Brain pericyte (primary cell): ENCODE measurements around the gene CRY2.

ENCODE experiments used
- DNase-seq: peaks from one replicate; pipeline ENCODE4 v3.0.0-alpha.2; 2012; ENCODE audit warnings: low read depth, low spot score

The CRY2 gene

DNA sequence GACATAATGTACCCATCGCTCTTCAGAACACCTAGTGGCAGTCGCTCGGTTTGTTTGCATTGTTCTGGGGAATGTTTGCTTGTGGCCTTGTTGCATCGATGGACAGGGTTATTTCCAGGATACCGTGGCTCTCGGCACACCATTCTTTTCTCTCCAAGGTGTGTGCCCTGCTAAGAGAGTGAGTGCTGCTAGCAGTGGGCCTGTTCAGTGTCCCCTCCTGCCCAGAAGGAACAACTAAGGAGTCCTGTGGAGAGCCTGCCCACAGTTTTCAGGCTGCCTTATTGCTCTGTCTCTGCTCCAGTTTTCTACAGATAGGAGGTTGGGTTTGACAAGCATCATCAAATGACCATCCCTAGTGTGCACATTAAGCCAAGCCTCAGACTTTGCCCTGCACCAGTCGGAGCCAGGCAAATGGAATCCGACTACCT, 1.4 kb downstream of the CRY2 start:
- no peak for DNase-seq

DNA sequence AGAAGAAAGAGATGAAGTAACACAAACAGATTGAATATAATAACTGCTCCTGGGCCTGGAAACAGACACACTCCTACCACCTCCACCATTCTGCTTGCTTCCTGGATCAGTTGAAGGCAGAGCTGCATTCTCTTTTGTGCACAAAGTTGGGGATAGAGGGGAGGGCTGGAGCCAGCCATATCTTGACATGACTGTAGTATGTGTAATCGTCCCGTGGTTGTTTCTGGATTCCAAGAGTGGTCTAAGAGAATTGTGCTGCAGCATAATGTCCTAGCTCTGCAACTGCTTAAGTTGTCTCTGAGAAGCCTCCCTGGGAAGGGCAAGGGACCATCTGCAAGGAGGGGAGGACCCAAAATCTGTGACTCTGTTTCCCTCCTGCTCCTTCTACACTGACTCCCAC, 3.2 kb downstream of the CRY2 start:
- no peak for DNase-seq

DNA sequence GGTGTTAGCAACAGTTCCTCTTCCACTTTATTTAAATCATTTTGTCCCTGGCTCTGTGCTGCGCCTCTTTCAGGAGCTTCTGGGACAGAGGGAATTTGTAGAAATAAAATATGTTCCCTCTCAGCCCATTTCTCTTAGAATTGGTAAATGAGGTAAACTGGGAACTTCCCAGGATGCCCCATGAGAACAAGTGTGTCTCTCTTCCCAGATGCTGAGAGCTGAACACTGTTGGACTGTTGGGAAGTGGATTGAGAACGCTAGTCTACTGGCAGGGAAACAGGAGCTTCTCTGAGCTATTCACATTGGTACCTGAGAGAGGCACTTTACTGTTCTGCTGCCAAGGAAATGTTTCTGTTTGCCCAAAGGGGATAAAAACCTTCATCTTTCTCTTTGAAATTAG, 4.0 kb downstream of the CRY2 start:
- no peak for DNase-seq

DNA sequence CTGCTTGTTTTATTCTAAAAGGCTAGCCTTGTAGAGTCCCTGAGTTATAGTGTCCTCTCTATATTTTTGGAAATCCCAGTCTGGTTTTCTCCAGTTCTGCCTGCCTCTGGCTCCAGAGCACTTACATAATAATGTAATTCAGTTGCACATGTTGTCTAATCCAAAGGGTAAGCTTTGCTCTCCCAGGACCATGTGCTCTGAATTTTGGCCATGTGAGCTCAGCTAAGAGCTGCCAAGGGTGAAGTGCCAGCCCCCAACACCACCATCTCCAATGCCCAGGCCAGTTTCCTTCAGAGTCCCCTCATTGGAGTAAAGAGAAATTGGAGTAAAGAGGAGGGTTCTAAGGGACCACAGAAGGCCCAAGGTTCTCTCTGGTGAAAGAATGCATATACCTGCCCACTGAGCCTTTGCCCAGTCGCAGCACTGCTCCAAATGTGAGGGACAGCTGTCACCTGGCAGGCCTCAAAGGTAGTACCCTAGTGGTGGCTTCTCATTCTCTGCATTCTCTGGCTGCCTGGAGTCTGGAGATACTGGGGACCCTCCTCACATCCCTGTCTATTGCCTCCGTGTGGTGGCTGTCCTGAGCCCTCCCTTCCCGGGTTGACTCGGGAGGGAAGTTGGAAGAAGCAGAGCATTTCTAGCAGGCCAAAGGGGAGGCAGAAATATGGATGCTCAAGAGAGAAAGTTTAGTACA, 4.9 kb downstream of the CRY2 start:
- DNase-seq = no peak

DNA sequence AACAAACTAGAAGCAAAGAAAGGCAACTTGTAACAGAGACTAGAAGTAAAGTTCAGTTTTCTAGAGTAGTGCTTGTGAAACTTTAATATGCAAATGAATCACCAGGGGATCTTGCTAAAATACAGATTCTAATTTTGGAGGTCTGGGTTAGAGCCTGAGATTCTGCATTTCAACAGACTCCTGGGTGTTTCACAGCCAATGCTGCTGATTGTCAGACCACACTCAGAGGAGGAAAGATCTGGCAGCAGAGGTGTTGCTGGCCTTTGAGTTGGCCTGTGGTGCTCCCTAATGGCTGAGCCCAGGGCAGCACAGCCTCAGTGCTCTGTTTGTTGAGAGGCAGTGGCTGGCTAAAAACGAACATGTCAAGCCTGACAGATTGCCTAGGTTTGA, 5.4 kb downstream of the CRY2 start:
- DNase-seq = no peak

DNA sequence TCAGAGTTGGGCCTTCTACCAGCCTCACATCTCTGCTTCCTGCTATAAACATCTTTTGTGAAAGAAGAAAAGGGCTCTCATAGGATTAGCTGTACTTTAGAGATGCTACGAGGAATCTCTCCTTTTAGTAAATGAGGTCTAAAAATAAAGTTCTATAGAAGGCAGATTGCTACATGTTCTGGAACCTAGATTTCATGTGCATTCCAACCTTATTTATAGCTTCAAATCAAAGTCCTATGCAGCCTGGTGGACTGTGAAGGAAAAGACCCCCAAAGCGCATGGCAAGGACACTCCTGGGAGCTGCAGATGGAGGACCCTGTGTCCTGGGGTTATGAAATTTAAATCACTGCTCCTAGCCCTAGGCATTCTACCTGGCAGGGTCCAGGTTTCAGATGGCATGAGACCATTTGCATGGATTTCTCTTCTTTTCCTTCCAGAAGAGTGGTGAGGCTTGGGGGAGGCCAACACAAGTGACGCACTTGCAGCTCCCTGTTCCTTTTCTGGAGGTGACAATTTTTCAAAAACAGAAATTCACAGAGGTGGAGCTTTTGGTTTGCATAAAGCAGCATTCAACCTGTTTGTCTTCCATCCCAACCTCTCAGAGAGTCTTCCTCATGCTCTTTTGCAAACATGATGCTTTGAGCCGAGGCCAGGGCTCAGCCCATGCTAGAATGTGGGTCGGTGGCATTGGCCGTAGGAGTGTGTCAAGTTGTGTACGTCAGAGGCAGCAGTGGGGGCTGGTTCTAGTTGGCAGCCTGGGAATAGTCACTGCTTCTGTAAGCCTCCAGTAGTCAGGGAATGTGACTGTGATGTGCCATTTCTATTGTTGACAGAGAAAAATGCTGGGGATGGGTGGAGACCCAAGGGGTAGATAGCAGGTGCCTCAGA, 6.3 kb downstream of the CRY2 start:
- no peak for DNase-seq

DNA sequence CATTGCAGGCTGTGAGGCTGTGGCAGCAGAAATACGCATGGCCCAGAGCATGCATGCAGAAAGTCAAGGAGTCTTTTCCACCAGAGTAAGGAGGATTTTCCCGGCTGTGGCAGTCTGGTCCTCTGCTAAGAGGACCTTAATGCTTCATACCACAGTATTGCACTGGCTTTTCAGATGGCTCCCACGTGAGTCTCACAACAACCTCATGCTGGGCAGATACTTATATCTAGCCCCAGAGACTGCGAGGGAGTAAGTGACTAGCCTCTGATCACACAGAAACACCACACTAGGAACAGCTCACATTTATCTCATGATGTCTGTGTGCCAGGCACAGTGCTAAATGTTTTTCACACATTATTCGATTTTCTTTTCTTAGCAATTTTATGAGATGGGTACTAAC, 8.0 kb downstream of the CRY2 start:
- no peak for DNase-seq

DNA sequence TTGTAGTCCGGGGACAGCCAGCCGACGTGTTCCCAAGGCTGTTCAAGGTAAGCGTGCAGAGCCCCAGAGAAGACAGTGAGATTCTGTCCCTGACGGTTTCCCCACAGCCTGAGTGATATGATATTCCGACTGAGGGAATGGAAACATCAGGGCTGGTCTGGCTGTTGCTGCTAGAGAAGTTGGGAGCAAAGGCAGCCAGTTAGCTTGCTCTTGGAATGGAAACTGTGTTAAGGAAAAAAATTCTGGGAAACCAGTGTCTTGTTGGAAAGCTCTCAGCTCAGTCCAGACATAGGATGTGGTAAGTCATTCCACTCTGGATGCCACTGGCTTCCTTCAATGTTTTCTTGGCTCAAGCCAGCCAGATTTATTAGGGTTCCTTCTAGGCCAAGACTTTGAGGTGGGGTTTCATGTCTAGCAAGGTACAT, 8.8 kb downstream of the CRY2 start:
- no peak for DNase-seq

DNA sequence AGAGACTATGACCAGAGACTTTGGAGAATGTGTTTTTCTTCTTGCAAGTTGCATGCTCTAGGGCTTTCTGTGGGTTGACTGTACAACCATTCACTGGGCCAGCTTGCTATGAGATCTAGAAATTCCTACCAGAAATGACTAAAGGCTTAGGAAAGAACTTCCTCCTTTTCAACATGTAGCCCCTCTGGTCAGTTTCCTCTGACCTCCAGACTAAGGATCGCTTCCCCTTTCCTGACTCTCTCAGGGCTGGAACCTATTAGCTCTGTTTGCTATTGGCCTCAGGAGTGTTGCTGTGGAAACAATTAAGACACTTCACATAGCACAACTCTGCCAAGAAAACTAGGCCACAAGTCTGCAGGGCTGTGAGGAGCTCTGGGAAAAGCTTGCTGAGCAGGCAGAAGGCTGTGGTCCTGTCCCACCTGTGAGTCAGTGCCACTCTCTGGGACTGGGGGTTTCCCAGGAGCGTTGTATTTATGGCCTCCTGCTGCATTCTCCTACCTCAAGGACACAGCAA, 10.7 kb downstream of the CRY2 start:
- DNase-seq = no peak

DNA sequence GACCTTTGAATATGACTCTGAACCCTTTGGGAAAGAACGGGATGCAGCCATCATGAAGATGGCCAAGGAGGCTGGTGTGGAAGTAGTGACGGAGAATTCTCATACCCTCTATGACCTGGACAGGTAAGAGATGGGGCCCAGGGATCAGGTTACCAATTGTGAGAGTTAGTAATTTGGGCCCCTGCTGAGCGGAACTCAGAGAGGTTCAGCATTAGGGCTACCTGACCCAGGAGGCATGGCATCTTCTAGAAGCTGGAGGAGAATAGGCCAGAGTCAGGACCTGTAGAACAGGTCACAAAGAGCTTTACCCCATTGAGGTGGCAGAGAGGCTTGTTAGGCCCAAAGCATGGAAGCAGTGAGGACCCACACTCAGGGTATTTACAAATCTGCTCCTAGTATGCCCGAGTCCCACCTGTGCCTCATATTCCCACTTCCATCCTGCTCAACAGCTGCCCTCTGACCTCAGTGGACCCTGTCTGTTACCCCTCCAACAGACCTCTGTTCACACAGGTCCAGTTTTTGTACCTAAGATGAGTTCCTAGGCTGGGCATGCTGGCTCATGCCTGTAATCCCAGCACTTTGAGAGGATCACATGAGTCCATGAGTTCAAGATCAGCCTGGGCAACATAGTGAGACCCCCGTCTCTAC, 11.6 kb downstream of the CRY2 start:
- DNase-seq = no peak

DNA sequence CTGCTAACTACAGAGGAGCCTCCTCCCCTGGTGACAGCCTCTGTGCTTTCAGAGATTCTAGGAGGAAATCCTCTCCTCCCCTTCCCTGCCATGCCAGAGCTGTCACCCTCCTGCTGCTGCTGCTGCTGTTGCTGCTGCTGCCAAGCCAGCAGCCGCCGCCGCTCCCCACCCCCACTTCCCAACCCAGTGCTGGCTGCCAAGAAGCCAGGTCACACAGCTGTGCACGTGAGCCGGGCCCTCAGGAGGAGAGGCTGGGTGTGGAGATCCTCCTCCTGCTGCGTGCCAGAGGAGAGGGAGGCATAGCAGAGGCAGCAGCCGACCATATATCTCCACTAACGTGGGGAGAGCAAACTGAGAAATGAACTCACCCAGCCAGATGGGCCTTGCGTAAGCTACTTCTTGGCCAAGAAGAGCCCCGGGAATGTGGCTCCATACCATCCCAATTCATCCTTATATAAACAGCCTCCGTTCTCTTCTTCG, 12.4 kb downstream of the CRY2 start:
- DNase-seq = peak; percentile 97

DNA sequence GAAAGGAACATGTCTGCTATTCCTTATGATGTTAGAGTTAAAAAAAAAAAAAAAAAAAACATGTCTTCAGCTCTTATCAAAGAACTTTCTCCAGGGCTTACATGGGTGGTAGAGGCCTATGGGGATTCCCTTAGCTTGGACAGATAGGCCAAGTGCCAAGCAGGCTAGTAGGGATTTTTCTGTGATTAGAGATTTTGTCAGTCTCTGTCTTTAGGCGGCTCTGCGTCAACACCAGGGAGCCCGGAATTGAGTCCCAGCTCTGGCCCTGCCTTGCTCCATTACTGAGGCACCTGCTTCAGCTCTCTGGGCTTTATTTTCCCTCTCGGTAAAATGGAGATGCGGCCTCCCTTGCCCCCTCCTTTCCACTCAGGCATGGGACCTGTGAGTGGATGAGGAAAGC, 13.1 kb downstream of the CRY2 start:
- no peak for DNase-seq

DNA sequence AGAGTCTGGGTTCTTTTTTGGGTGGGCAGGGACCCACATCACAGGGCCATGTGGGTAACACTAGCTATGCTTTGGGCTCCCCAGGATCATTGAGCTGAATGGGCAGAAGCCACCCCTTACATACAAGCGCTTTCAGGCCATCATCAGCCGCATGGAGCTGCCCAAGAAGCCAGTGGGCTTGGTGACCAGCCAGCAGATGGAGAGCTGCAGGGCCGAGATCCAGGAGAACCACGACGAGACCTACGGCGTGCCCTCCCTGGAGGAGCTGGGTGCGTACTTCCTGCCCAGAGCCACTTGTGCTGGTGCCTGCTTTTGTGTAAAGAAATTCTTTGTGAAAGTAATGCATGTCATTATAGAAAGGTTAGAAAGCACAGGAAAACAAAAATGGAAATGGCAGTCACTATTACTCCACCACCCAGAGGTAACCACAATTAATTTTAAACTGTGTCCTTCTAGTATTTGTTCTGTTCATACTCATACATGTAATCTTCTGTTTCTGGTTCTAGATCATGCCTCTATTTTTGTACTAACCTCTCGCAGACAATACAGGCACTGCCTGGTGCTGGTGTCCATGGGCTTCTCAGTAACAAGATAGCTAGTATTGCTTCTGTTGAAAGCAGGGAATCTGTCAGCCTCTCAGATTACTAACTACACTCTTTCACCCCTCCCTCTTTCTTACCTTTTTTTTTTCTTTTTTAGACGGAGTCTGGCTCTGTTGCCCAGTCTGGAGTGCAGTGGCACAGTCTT, 13.7 kb downstream of the CRY2 start:
- DNase-seq = no peak

DNA sequence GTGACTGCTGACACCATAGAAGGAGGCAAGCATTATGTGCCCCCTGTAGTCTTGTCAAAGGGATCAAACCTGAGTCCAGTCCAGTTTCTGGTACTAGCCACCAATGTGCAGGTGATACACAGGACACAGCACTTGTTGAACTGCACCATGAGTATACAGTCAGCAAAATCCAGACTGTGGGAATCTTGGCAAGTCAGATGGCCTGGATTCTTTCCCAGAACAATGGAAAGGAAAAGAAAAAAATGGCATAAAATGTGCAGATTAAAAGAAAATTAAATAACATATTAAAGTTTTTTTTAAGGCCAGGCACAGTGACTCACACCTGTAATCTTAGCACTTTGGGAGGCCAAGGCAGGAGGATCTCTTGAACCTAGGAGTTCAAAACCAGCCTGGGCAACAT, 16.8 kb downstream of the CRY2 start:
- no peak for DNase-seq

DNA sequence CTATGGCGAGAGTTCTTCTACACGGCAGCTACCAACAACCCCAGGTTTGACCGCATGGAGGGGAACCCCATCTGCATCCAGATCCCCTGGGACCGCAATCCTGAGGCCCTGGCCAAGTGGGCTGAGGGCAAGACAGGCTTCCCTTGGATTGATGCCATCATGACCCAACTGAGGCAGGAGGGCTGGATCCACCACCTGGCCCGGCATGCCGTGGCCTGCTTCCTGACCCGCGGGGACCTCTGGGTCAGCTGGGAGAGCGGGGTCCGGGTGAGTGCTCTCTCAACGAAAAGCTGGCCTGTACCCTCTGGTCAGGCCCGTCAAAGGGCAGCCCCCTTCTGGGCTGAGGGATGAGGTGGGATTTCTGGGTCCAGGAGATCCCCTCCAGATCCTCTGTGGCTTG, 22.3 kb downstream of the CRY2 start:
- no peak for DNase-seq

DNA sequence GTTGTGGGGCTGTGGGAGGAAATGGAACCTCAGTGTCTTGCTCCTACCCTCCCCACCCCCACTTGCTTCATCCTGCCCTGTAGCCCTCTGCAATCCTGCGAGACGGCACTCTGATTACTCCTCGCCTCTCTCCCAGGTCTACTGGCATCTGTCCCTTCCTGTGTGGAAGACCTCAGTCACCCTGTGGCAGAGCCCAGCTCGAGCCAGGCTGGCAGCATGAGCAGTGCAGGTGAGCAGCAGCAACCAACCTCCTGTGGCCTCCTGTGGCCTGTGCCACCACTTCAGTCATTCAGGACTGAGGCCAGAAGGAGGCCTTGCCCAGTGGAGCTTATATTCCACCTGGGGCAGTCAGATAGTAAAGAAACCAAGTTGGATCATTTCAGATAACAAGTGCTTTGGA, 23.4 kb downstream of the CRY2 start:
- DNase-seq = no peak

DNA sequence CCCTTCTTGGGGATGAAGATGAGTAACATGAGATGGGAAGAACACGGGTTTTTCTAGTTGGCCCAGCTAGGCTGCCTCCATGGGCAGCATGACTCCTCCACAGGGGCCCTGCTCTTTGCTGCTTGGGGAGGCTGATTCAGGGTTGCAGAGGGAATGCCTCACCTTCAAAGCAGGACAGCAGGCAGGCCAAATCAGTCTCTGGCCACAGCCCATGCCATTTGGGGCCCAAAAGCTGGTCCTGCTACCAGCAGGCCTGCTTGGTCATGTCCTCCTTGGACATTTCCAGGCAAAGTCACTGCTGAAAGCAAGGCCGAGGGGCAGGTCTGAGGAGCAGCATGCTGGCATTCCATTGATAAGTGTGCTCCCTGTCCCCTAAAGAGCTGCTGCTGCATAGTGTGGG, 24.4 kb downstream of the CRY2 start:
- DNase-seq = no peak

DNA sequence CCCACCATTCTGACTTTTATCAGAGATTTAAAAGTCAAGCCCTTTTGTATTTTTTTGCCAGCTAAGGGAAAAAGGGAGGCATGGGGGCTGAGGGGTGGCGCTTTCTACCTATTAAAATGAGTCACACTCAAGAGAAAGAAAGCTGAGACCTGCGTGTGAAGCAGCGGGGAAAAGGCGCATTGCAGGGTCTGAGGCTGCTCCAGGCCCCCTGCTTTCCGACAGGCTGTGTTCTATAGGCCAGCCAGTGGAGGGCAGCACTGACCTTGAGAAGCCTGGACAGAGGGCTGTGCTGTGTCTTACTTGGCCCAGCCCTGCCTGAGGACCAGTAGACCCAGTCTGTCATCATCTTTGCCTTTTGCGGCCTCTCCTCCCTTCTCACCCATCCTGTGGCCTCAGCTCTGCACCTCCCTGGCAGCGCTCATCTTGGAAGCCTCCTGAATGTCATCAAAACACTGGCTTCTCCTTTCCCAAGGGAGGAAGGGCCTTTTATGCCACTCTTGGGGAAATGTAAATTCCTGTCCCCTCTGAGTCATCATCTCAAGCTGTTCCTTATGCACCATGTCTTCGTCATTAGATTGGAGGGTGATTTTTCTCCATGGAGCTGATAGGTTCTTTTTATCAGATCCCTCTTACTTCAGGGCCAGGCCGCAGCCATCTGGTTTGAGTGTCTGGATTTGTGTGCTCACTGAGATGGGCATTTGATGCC, 25.5 kb downstream of the CRY2 start:
- DNase-seq = peak; percentile 39

DNA sequence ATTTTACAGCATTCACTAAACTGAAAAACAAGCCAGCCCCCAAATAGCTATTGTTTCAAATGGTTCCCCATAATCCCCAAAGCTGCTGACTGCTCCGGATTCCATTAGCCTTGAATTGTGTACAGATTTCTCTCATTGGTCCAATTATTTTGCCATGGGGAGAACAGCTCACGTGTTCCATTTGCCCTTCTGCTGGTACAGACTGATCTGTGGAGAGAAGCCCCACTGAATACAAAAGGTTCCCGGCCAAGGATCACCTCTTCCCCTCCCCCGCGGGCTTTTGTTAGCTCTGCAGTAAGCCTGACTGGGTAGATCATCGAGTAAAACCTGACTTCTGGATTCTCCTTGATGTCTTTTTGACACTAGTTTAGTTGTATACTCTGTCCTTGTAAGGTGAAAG, 29.1 kb downstream of the CRY2 start:
- no peak for DNase-seq

DNA sequence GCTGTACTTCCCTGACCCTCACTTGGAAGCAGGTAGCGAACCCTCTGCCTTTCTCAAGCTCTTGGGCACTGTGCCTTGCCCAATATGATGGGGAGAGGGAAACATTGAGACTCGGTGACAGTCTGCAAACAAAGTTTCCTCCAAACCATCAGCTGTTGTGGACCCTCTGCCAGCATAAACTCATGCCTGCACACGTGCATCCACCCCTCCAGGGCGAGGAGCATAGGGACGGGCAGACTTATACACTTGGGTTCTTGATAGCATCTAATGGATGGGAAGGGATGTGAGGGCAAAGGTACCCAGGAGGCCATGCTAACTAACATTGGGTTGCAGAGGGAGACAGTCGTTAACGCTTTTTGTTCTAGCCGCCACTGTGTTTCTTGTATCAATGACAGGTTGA, 29.9 kb downstream of the CRY2 start:
- DNase-seq = no peak

DNA sequence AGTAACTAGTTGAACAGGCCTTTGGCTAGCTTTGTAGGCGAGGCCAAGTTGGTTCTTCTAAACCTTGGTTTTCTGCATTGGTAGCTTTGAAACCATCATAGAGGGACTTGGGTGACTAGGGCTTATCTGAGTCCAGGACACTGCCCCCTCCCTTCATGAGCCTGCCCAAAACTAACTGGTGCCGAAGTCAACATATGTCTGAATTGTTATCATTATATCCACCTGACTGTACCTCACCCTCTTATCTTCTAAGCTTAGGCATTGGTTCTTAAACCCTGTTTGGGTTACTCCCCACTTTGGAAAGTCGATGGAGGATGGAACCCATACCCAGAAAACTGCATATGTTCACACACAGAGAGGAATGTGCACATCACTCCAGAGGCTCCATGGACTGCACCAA, 30.6 kb downstream of the CRY2 start:
- DNase-seq = no peak
